ENCODE measurements around the gene KLRG1.
A peak's percentile ranks its signal among the peaks of the same experiment; 100 is the strongest.

Gene KLRG1

DNA sequence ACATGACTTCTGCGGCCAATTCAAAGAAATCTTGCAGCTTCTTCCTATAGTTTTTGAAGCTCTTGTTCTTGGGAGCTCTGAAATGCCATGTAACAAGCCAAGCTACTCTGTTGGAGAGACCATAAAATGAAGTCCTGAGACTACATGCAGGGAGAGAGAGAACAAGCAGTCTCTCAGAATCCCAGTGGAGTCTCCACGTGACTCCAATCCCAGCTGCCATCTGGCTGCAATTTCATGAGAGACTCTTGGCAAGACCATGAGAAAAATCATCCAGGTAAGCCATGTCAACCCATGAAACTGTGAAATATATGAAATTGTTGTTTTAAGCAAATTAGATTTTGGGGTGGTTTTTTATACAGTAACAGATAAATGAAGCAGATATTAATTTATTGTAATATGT, 54.4 kb downstream of the KLRG1 start:
- DNase-seq = peak; percentile 20

GRCh38 chr12:9047105-9047504, 57.8 kb downstream of the KLRG1 start:
- no peak for DNase-seq

DNA sequence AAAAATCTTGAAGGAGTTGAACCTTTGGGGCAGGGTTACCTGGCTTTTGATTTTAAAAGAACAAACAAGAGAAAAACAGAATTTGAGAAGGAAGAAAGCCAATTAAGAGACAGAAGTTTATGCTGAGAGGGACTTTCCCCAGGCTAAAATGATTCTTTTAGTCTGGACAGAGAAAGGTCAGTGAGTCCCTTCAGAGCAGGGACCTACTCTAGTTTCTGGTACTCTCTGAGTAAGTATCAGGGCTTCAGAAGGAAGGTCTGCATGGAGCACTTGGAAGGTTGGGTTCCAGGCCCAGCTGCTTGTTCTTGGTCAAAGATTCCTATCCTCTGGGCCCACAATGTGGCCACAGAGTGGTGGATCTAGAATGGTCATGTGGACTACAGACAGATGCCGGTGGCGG, 59.6 kb downstream of the KLRG1 start:
- no peak for DNase-seq

DNA sequence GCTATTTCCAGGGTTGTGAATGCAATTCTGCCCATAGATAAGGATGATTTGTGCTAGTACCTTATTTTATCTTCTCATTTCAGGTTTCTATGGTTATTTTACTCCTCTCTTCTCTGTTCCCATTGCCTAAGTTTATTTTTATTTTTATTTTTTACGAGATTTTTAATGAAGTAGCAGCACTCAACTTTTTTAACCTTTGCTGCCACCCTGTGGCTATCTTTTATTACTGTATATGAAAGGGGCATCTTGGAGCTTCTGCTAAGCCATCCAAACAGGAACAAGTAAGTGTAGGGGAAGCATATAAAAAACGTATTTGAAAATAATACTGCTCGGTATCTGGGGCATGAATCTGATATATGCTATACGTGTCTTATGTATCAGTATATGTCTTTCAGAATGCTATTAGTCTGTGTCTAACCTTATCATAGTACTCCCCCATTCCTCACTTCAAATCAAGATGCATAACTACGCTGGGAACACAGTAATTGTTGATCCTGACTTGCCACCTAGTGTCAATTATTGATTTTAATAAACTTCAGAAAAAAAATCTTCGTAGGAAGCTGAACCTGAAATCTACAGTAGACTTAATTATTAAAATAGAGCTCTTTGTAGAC, 60.3 kb downstream of the KLRG1 start:
- no peak for DNase-seq

- DNase-seq = no peak
Observed at GRCh38 chr12:9050521-9051157, 61.3 kb downstream of the KLRG1 start.

DNA sequence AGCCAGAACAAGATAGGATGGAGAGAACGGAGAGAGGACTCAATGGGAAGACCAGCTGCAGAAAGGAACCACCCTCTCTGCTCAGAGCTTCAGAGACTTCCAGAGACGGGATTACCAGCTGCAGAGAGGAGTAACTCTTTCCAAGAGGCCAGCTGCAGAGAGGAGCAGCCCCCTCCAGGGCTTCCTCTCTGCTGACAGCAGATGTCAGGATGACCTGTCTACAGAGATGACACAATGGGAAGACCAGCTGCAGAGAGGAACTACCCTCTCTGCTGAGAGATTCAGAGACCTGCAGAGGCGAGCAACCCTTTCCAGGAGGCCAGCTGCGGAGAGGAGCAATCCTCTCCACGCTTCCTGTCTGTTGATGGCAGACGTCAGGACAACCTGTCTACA, 61.8 kb downstream of the KLRG1 start:
- DNase-seq = no peak

DNA sequence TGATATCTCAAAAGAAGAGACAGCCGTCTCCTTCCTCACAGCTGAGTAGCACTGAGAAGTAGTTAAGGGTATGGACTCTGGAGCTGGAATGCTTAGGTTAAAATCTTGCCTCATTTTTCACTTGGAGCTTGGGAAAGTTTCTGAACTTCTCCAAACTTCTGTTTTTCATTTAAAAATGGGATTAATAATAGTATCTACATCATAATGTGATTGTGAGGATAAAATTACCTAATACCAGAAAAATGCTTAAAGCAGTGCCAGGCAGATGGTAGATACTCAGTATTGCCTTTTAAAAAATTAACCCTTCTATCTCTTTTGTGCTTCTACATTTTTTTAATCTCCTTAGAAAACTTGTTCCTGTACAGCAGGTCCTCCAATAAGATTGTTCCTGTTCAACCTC, 63.3 kb downstream of the KLRG1 start:
- no peak for DNase-seq

Measured in DMS 273 treated with DMSO at 0.1 percent for 48 hours (cell line).